ENCODE results near the gene CCDC180.
"Not testable (repeated sequence)": the region's sequence is repeated elsewhere in the genome, so short reads cannot be mapped to it uniquely, and the experiment has no call there.

Gene CCDC180

DNA sequence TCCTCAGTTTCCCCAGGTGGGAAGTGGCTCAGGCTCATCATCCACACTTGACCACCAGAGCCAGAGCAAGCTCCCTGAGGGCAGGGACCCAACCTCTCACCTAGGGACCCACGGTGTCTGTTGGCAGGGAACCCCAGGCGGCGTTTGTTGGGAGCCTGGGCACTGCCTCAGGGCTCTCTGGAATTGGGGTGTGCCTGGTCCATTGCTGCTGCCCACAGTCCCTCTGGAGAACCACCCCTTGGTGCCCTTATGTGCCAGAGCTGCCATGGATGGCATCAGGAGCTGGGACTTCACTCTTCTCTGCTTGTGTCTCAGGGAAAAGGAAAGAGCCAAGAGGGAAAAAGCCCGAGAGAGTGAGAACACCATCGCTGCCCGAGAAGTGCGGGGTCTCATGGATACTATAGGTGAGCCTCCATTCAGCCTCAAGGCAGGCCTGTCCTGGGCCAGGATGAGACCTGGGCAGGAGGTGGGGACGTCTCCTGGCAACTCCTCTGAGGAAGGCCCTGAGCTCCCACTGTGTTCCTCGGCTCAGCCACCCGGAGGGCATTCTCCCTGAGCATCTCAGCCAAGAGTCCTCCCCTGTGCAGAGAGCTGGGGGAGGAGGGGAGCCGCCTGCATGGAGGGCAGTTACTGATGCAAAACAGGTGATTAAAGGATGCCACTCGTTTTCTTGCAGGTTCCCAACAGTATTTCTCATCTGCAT lies 4.5 kb downstream of the CCDC180 start:
- no peak for DNase-seq

DNA sequence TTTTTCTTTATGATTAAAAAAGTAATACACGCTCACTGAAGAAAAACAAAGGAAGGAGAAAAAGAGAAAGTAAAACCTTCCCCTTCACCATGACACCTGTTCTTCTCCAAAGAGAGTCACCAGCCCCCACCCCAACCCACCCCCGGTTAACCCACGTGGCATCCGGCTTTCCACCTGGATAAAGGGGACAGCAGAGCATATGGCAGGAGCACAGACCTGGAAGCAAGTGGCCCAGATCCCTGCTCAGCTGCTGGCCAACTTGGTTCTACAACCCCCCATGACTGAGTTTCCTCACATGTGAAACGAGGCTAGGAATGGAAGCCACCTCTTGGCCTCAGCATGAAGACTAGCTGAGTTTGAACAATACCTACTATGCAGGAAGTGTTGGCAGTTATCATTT lies 5.1 kb downstream of the CCDC180 start:
- no peak for DNase-seq

DNA sequence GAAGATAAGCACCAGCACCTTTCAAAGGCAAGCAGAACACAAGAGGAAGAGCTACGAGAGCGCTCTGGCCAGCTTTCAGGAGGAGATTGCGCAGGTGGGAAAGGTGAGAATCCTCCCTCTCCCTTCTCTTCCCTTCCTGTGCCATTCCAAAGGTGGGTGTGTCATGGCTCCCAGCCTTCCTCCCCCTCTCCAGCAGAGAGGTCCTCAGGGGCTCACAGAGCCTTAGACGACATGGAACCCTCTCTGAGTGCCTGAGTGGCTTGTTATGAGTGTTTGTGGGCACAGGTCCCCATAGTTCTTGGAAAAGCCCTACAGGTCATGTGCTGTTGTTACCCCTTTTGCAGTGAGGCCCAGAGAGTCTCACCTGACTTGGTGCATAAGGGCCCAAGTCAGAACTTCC lies 5.8 kb downstream of the CCDC180 start:
- DNase-seq, result no peak

DNA sequence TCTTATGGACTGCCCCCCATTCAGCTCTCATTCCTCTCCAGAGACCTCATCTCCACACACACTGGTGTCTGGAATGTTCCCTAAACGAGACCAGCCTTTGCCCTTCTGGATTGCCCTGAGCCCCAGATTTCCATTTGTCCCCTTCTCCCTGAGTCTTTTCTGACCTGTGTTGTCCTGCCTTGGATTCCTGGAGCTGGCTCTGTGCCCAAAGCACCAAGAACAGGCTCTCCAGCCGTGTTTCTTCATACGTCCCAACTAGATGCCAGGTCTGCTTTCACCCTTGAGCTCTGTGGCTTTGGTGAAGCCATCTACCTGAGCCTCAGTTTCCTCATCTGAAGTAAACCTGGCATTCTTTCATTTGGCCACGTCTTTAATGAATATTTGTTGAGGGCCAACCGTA lies 6.3 kb downstream of the CCDC180 start:
- no peak for DNase-seq

DNA sequence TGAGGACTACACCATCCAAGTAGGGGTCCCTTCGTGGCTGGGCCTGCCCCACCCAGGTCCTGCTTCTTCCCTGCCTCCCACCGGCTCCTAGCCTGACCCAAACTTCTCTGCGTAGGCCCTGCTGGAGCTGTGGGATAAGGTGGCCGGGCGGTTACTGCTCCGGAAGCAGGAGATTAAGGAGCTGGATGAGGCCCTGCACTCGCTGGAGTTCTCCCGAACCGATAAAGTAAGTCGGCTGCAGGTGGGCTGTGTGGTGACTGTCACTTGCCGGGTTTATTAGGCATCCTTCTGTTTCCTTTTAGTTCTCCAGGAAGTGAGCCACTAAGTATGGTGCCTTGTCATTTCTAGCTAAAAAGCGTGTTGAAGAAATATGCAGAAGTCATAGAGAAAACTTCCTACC lies 7.0 kb downstream of the CCDC180 start:
- DNase-seq, result no peak

DNA sequence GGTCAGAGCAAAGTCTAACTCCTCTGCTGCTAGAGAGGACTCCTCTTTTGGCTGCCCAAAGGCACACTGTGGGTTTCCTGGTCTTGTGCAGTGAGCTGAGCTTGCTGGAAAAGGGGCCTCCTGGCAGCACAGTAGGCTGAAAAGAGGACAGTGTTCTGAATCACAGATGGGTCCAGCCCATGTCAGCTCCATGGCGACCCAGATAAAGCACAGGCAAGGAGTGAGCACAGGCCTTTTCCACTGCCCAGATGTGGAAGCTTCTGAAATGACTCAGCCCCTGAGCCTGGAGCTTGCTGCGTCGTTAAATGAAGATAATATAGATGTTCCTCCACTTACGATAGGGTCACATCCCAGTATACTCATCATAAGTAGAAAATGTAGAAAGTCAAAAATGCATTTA lies 8.1 kb downstream of the CCDC180 start:
- no peak for DNase-seq

DNA sequence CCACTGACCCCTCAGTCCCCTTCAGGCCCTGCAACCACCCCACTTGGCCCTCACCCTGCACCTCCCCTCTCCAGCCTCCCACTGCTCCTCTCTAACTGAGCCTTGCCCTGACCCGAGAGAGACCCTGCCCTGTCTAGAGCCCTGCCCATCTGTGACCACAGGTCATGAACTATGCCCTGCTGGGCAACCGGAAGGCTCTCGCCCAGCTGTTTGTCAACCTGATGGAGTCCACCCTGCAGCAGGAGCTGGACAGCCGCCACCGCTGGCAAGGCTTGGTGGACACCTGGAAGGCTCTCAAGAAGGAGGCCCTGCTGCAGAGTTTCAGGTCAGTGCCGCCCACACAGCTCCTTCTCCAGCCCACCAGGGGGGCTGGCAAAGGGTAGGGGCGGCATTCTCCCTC lies 9.4 kb downstream of the CCDC180 start:
- DNase-seq, result no peak

DNA sequence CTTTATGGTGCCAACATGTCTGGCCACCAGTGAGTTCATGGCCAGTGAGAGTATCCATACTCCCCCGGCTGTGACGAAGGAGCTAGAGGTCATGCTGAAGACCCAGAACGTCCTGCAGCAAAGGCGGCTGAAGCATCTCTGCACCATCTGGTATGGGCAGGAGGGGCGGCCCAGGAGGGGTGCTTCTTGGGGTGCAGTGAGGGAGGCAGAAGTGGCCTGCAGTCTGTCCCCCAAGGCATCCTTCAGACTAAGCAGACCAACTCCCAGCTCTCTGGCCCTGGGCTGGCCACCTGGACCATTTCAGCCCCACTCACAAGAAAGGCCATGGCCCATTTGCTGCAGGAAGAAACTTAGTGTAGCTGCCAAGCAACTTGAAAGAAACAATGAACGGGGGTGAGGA lies 11.0 kb downstream of the CCDC180 start:
- DNase-seq, result no peak

DNA sequence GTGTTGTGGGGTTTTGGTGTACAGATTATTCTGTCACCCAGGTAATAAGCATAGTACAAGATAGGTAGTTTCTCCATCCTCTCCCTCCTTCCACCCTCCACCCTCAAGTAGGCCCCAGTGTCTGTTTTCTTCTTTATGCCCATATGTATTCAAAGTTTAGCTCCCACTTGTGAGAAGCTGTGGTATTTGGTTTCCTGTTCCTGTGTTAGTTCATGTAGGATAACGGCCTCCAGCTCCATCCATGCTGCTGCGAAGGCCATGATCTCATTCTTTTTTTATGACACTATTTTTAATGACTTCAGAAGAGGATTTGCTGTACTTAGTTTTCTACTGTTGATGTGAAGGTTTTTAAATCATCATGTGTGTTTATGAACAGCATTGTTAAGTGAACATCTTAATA lies 11.9 kb downstream of the CCDC180 start:
- no peak for DNase-seq

DNA sequence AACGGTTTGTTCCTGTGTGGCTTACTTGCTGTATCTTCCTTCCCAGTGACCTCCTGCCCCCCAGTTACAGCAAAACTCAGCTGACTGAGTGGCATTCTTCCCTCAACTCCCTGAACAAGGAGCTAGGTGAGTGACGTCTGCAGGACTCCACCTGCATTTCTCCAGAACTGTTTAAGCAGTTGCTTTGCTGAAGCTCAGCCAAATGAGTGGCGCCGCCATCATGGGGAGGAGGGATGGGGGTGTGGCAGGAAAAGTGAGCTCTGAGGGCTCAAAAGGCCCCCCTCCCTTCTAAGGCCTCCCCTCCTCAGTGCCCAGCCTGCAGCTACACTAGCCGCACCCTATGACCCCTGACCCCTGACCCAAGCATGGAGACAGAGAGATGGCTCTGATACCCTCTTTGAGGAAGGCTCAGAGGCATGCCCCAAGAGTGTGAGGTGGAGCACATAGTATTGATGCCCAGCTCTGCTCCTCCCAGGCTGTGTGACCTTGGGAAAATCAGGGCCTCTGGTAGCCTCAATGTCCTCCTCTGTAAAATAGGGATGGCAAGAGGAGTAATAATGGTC lies 12.7 kb downstream of the CCDC180 start:
- DNase-seq, result no peak

DNA sequence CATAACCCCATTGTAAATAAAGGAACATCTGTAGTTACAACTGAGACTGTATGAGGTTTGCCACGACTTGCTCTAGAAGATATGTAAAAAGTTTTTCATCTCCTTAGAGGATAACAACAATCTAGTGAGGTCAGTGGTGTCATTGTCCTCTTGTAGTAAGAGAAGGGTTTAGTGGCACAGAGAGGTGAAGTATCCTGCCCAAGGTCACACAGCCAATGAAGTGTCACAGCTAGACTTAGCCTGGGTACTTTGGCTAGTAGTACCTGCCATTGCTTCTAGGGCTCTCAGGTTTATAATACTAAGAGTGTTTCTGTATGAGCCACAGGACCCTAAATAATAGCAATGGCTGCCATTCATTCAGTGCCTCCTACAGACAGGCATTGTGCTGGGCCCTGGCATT lies 13.8 kb downstream of the CCDC180 start:
- DNase-seq, result no peak

DNA sequence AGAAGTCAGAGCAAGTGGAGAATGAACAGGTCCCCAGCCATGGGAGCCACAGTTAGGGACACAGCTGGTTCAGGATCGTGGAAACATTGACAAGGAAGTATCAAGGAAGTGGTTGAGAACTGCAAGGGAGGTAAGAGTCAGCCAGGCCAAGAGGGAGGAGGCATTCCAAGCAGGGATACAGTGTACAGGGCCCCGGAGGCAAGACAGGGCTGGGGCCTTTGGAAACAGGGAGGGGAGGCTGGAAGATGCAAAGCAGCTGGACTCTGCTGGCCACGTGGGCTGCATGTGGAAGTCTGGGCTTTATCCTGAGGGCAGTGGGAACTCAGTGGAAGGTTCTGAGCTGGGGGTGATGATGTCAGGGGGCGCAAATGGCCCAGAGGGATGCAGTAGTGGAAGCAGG lies 14.2 kb downstream of the CCDC180 start:
- no peak for DNase-seq

DNA sequence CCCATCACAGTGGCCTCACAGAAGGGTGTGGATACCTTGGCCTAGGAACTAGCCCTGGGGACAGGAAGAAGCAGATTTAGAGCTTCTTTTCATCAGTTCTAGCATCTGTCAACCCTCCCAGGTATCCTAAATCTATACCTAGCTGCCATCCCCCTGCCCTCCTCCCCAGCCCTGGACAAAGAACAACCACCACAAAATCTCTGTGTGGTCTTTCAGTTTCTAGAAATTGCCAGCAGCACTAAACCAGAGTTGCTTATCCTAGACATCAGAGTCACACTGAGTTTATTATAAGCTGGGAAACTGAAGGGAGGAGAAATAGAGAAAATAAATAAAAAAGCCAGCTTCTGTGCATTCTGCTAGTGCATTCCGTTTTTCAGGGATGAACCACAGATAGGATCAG lies 14.6 kb downstream of the CCDC180 start:
- no peak for DNase-seq

DNA sequence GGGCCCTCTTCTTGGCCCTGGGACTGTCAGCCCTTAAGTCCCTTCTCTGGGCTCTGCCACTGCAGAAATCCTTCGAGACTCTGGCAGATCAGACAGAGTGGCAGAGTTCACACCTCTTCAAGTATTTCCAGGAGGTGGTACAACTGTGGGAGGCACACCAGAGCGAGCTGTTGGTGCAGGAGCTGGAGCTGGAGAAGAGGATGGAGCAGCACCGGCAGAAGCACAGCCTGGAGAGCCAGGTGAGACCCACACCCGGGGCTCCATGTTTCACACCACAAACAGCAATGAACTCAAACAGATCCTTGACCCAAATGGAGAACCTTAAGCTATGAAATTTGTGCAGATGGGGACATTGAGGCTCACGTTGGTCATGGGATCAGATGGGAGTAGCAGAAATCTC lies 17.5 kb downstream of the CCDC180 start:
- DNase-seq, result no peak

DNA sequence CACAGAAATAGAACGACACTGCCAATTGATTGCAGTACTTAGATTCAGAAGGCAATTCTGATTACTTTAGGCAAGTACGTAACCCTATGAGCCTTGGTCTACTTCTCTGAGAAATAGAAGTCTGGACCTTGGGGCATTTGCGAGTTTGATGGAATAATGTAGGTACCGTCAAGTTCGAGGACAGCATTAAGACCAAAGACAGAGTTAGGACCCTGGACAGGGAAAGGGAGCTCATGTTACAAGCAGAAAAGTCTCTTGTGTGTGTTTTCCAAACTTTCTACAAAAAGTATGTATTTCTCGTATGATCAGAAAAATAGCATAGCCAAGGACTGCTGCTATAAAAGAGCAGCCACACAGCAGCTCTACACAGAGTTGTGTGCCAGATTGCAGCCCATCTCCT lies 20.1 kb downstream of the CCDC180 start:
- no peak for DNase-seq

DNA sequence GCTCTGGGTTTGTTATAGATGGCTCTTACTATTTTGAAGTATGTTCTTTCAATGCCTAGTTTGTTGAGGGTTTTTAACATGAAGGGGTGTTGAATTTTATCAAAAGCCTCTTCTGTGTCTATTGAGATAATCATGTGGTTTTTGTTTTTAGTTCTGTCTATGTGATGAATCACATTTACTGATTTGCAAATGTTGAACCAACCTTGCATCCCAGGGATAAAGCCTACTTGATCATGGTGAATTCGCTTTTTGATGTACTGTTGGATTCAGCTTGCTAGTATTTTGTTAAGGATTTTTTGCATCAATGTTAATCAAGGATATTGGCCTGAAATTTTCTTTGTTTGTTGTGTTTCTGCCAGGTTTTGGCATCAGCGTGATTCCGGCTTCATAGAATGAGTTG lies 25.5 kb downstream of the CCDC180 start:
- no peak for DNase-seq

DNA sequence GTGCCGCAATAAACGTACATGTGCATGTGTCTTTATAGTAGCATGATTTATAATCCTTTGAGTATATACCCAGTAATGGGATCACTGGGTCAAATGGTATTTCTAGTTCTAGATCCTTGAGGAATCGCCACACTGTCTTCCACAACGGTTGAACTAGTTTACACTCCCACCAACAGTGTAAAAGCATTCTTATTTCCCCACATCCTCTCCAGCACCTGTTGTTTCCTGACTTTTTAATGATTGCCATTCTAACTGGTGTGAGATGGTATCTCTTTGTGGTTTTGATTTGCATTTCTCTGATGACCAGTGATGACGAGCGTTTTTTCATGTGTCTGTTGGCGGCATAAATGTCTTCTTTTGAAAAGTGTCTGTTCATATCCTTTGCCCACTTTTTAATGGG lies 28.2 kb downstream of the CCDC180 start:
- DNase-seq, result not testable (repeated sequence)

DNA sequence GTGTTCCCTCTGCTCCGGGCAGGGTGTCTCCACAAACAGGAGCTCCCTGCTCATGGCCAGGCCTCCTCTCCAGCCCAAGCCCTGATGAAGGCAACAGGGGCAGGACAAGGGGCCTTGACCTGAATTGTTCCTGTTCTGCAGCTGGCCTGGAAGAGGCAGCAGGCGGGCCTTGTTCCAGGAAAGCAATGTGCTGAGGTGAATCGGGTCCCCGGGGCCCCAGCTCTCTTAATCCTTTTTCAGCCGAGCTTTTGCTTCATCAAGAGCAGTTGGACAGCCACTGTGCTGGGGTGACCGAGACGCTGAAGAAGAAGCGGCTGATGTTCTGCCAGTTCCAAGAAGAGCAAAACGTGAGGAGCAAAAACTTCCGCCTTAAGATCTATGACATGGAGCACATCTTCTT lies 41.4 kb downstream of the CCDC180 start:
- DNase-seq, result no peak

DNA sequence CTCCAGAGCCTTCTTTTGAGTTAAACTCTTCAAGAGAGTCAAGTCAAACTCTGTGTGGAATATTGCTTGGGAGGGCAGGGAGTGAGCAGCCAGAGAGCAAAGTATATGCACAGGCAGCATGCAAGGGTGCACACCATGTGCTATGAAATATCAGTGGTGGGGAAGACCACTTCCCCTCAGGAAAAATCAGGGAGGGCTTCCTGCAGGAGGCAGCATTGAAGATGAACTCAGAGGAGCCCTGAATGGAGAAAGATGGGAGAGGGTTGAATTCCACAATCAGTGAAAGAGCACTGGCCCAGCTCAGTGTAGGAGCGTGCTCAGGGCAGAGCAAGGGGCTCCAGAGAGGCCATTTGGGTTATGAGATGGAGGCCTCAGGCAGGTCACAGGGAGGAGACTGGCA lies 41.9 kb downstream of the CCDC180 start:
- no peak for DNase-seq

DNA sequence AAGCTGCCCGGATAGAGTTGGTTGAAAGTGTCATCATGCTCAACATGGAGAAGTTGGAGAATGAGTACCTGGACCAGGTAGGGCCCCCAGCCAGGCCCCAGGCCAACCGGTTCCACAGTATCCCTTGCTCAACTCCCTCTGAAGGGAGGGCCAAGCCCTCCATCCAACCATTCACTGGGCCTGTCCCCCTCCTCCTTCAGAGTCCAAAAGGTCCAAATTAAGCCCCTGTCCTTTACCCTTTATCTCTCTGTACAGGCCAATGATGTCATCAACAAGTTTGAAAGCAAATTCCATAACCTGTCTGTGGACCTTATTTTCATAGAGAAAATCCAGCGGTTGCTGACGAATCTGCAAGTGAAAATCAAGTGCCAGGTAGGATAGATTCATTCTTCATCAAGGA lies 47.2 kb downstream of the CCDC180 start:
- no peak for DNase-seq

DNA sequence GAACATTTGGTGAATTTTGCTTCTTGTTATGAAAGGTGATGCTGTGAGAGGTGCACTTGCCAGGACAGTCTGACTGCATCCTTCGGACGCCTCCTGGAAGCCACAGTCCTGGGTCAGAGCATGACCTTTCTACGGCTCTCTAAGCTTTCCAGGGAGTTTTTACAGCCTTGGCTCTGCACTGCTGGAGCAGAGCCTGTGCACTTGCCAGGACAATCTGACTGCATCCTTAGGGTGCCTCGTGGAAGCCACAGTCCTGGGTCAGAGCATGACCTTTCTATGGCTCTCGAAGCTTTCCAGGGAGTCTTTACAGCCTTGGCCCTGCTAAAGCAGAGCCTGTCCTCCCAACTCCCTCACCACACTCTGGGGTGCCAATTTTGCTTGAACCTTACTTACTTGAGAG lies 49.6 kb downstream of the CCDC180 start:
- no peak for DNase-seq

All from stimulated activated CD4-positive, alpha-beta T cell treated with anti-CD3 and anti-CD28 coated beads, Interleukin-12 subunit alpha, Interleukin-12 subunit beta, amount 100 ng/mL, for 4 hours (primary cell).